ENCODE results near the gene AHCY. TPM values are rescaled to one million over a fixed set of nuclear protein-coding genes. Genes with fewer than 3 reads are reported as not detected.
"Not testable (repeated sequence)": the region's sequence is repeated elsewhere in the genome, so short reads cannot be mapped to it uniquely, and the experiment has no call there.

The AHCY gene
- total RNA-seq, result 10 to 100 TPM; 59.9 to 64.1 TPM

GRCh38 chr20:34302723-34303533, at the start of gene AHCY:
TSS of gene AHCY (minus strand) at chr20:34303355. CDS start at chr20:34303270, 85 bp downstream.
- H3K36me3 Mint-ChIP-seq (ENCODE audit: low read depth), result no peaks in the 10 kb centered on the region
- ChIA-PET POLR2A (interaction anchor here (0.6 to 1.0 kb wide), 2 partner anchors 210 to 213 kb away, joined by 3 read pairs; partner anchors contain the start of gene DYNLRB1), CTCF (interaction anchor here (0.5 to 5.9 kb wide), 7 partner anchors 9 to 793 kb away, joined by 3 to 44 read pairs (median 6); partner anchors contain the start of gene MAP1LC3A)
- peaks cover 3% of the 10 kb centered on the region for H3K27me3 Mint-ChIP-seq
- H3K9me3 Mint-ChIP-seq, result no peaks in the 10 kb centered on the region
- H3K27ac Mint-ChIP-seq, result peak within 1 kb of the TSS; percentile 94
- peaks cover 27% of the 10 kb centered on the region for H3K4me1 Mint-ChIP-seq
- peak; percentile 95 for DNase-seq
- peak within 1 kb of the TSS; percentile 88 for H3K4me3 Mint-ChIP-seq

GRCh38 chr20:34350095-34350494, 46.9 kb upstream of the AHCY start:
- Mint-ChIP-seq H3K27ac (no peak overlapping the region), H3K4me1 (peaks cover 7% of the 10 kb centered on the region), H3K4me3 (no peak overlapping the region), H3K27me3 (no peaks in the 10 kb centered on the region), H3K9me3 (no peaks in the 10 kb centered on the region), H3K36me3 (ENCODE audit: low read depth) (no peaks in the 10 kb centered on the region)
- ChIA-PET POLR2A (no interaction called here), CTCF (interaction anchor here (0.7 to 2.5 kb wide), 3 partner anchors 12 to 37 kb away, joined by 3 to 12 read pairs (median 8); no protein-coding TSS in a partner anchor)
- no peak for DNase-seq

GRCh38 chr20:34347571-34347970, 44.4 kb upstream of the AHCY start:
- CTCF ChIA-PET, result interaction anchor here (0.7 to 2.5 kb wide), 3 partner anchors 10 to 604 kb away, joined by 4 to 12 read pairs (median 4); partner anchors contain the start of gene ITCH
- peaks cover 7% of the 10 kb centered on the region for H3K4me1 Mint-ChIP-seq
- no peak for DNase-seq
- POLR2A ChIA-PET, result no interaction called here
- no peak overlapping the region for H3K27ac Mint-ChIP-seq
- no peak overlapping the region for H3K4me3 Mint-ChIP-seq
- no peaks in the 10 kb centered on the region for H3K36me3 Mint-ChIP-seq (ENCODE audit: low read depth)
- no peaks in the 10 kb centered on the region for H3K9me3 Mint-ChIP-seq
- no peaks in the 10 kb centered on the region for H3K27me3 Mint-ChIP-seq

- H3K4me3 Mint-ChIP-seq; H3K9me3 Mint-ChIP-seq; H3K27me3 Mint-ChIP-seq; POLR2A ChIA-PET; DNase-seq; H3K27ac Mint-ChIP-seq; H3K4me1 Mint-ChIP-seq; H3K36me3 Mint-ChIP-seq (ENCODE audit: low read depth): not testable (repeated sequence)
- CTCF ChIA-PET, result interaction anchor here (1.7 kb wide), 1 partner anchor 10 kb away, joined by 5 read pairs; no protein-coding TSS in a partner anchor
Measured at GRCh38 chr20:34346533-34346865, 43.3 kb upstream of the AHCY start.

- POLR2A ChIA-PET; H3K4me3 Mint-ChIP-seq; H3K27me3 Mint-ChIP-seq; H3K9me3 Mint-ChIP-seq; H3K36me3 Mint-ChIP-seq (ENCODE audit: low read depth); H3K27ac Mint-ChIP-seq; H3K4me1 Mint-ChIP-seq; DNase-seq: not testable (repeated sequence)
- CTCF ChIA-PET, result interaction anchor here (0.6 to 1.7 kb wide), 3 partner anchors 10 to 1067 kb away, joined by 3 to 5 read pairs (median 5); no protein-coding TSS in a partner anchor
Measured at GRCh38 chr20:34345839-34346532, 42.8 kb upstream of the AHCY start.

- H3K4me1 Mint-ChIP-seq, result peaks cover 5% of the 10 kb centered on the region
- no peaks in the 10 kb centered on the region for H3K27me3 Mint-ChIP-seq
- no peak overlapping the region for H3K4me3 Mint-ChIP-seq
- POLR2A ChIA-PET, result no interaction called here
- no peak for DNase-seq
- CTCF ChIA-PET, result interaction anchor here (0.6 to 1.7 kb wide), 3 partner anchors 9 to 1068 kb away, joined by 3 to 5 read pairs (median 5); no protein-coding TSS in a partner anchor
- H3K27ac Mint-ChIP-seq, result no peak overlapping the region
- H3K36me3 Mint-ChIP-seq (ENCODE audit: low read depth), result no peaks in the 10 kb centered on the region
- no peaks in the 10 kb centered on the region for H3K9me3 Mint-ChIP-seq
Measured at GRCh38 chr20:34345402-34345736, 42.2 kb upstream of the AHCY start.

- no peak for DNase-seq
- ChIA-PET CTCF (no interaction called here), POLR2A (no interaction called here)
- no peak overlapping the region for H3K27ac Mint-ChIP-seq
- H3K4me3 Mint-ChIP-seq, result no peak overlapping the region
- no peaks in the 10 kb centered on the region for H3K4me1 Mint-ChIP-seq
- no peaks in the 10 kb centered on the region for H3K9me3 Mint-ChIP-seq
- H3K27me3 Mint-ChIP-seq, result no peaks in the 10 kb centered on the region
- H3K36me3 Mint-ChIP-seq (ENCODE audit: low read depth), result no peaks in the 10 kb centered on the region
Measured at GRCh38 chr20:34344238-34344637, 41.1 kb upstream of the AHCY start.

GRCh38 chr20:34343458-34344211, 40.5 kb upstream of the AHCY start:
- POLR2A ChIA-PET, result no interaction called here
- Mint-ChIP-seq H3K4me3 (no peak overlapping the region), H3K27me3 (no peaks in the 10 kb centered on the region), H3K27ac (no peak overlapping the region), H3K4me1 (no peaks in the 10 kb centered on the region), H3K9me3 (no peaks in the 10 kb centered on the region), H3K36me3 (ENCODE audit: low read depth) (no peaks in the 10 kb centered on the region)
- no peak for DNase-seq
- CTCF ChIA-PET, result no interaction called here

GRCh38 chr20:34341199-34341598, 38.0 kb upstream of the AHCY start:
- CTCF ChIA-PET, result interaction anchor here (0.6 to 2.0 kb wide), 3 partner anchors 29 to 424 kb away, joined by 3 to 8 read pairs (median 3); no protein-coding TSS in a partner anchor
- H3K27ac Mint-ChIP-seq; H3K4me3 Mint-ChIP-seq; H3K36me3 Mint-ChIP-seq (ENCODE audit: low read depth); H3K4me1 Mint-ChIP-seq; DNase-seq; H3K9me3 Mint-ChIP-seq; H3K27me3 Mint-ChIP-seq: not testable (repeated sequence)
- POLR2A ChIA-PET, result interaction anchor here (0.6 to 0.7 kb wide), 2 partner anchors 26 to 1167 kb away, joined by 4 to 10 read pairs; no protein-coding TSS in a partner anchor

GRCh38 chr20:34340726-34341125, 37.6 kb upstream of the AHCY start:
- POLR2A ChIA-PET, result interaction anchor here (0.7 kb wide), 1 partner anchor 1167 kb away, joined by 10 read pairs; no protein-coding TSS in a partner anchor

GRCh38 chr20:34337982-34338726, 35.0 kb upstream of the AHCY start:
- Mint-ChIP-seq H3K4me1 (no peaks in the 10 kb centered on the region), H3K27me3 (no peaks in the 10 kb centered on the region), H3K4me3 (no peak overlapping the region), H3K9me3 (no peaks in the 10 kb centered on the region), H3K27ac (no peak overlapping the region), H3K36me3 (ENCODE audit: low read depth) (no peaks in the 10 kb centered on the region)
- POLR2A ChIA-PET, result no interaction called here
- DNase-seq, result no peak
- CTCF ChIA-PET, result interaction anchor here (1.3 to 2.1 kb wide), 3 partner anchors 11 to 25 kb away, joined by 4 to 12 read pairs (median 5); partner anchors contain the start of gene ITCH

More at GRCh38 chr20:34340726-34341125, 37.6 kb upstream of the AHCY start:
- not testable (repeated sequence) for DNase-seq; H3K9me3 Mint-ChIP-seq; H3K4me3 Mint-ChIP-seq; H3K27ac Mint-ChIP-seq; H3K27me3 Mint-ChIP-seq; H3K36me3 Mint-ChIP-seq (ENCODE audit: low read depth); H3K4me1 Mint-ChIP-seq
- CTCF ChIA-PET, result interaction anchor here (2.0 kb wide), 1 partner anchor 28 kb away, joined by 8 read pairs; no protein-coding TSS in a partner anchor

- Mint-ChIP-seq H3K9me3 (no peaks in the 10 kb centered on the region), H3K36me3 (ENCODE audit: low read depth) (no peaks in the 10 kb centered on the region), H3K4me3 (no peak overlapping the region), H3K27ac (no peak overlapping the region), H3K27me3 (no peaks in the 10 kb centered on the region), H3K4me1 (no peaks in the 10 kb centered on the region)
- ChIA-PET POLR2A (no interaction called here), CTCF (interaction anchor here (1.5 to 2.1 kb wide), 3 partner anchors 11 to 26 kb away, joined by 4 to 12 read pairs (median 4); partner anchors contain the start of gene ITCH)
- DNase-seq, result no peak
Measured at GRCh38 chr20:34337544-34337943, 34.4 kb upstream of the AHCY start.
